GM23338 (cell line): ENCODE measurements around the gene XYLT1. TPM values are rescaled to one million over a fixed set of nuclear protein-coding genes. Genes with fewer than 3 reads are reported as not detected.

Source experiments
- ATAC-seq: fragments of 200-7000 bp; cut with Tn5 transposase; 3 replicates; pipeline ENCODE4 v1.9.1; 2020
- DNase-seq: peaks from one replicate; pipeline ENCODE4 v3.0.0-alpha.2; 2015; ENCODE audit warnings: low spot score
- H2AFZ ChIP-seq: fragments of 200-600 bp; sonication (generic); 2 replicates; pipeline ENCODE4 v1.8.0; 2016; ENCODE audit warnings: antibody characterized with exemption, mild to moderate bottlenecking, moderate library complexity
- H3F3A ChIP-seq: fragments of 200-600 bp; sonication (generic); replicated peaks from 2 replicates; pipeline ENCODE4 v1.8.0; 2017; ENCODE audit warnings: antibody characterized with exemption, mixed run types, low read depth
- H3K27ac ChIP-seq: fragments of 200-600 bp; sonication (generic); 2 replicates; pipeline ENCODE4 v1.6.1; 2016; ENCODE audit warnings: low read depth
- H3K27me3 ChIP-seq: fragments of 200-600 bp; sonication (generic); 2 replicates; pipeline ENCODE4 v1.8.0; 2016; ENCODE audit warnings: mild to moderate bottlenecking, mixed run types, moderate library complexity; ENCODE audit not compliant: insufficient read depth
- H3K36me3 ChIP-seq: fragments of 200-600 bp; sonication (generic); 2 replicates; pipeline ENCODE4 v1.8.0; 2016; ENCODE audit warnings: mild to moderate bottlenecking; ENCODE audit not compliant: insufficient read depth
- H3K4me1 ChIP-seq: fragments of 200-600 bp; sonication (generic); 2 replicates; pipeline ENCODE4 v1.8.0; 2016; ENCODE audit warnings: mild to moderate bottlenecking, moderate library complexity; ENCODE audit not compliant: insufficient read depth
- H3K4me2 ChIP-seq: fragments of 200-600 bp; sonication (generic); 2 replicates; pipeline ENCODE4 v1.7.1; 2017; ENCODE audit warnings: mixed run types
- H3K4me3 ChIP-seq: fragments of 200-600 bp; sonication (generic); 2 replicates; pipeline ENCODE4 v1.6.1; 2016; ENCODE audit warnings: mixed run types
- H3K79me2 ChIP-seq: fragments of 200-600 bp; sonication (generic); replicated peaks from 2 replicates; pipeline ENCODE4 v1.8.0; 2017; ENCODE audit warnings: mild to moderate bottlenecking; ENCODE audit not compliant: insufficient read depth
- H3K9me2 ChIP-seq: fragments of 200-600 bp; sonication (generic); 2 replicates; pipeline ENCODE4 v1.8.0; 2017; ENCODE audit not compliant: insufficient read depth
- H4K20me1 ChIP-seq: fragments of 200-600 bp; sonication (generic); replicated peaks from 2 replicates; pipeline ENCODE4 v1.8.0; 2017; ENCODE audit warnings: mild to moderate bottlenecking; ENCODE audit not compliant: insufficient read depth
- H3K27ac Mint-ChIP-seq: 2 replicates; pipeline ENCODE4 v1.8.0; 2020; ENCODE audit warnings: inconsistent platforms, mild to moderate bottlenecking, moderate library complexity, mixed read lengths
- H3K27me3 Mint-ChIP-seq: 3 replicates; pipeline ENCODE4 v1.8.0; 2022; ENCODE audit warnings: low read depth, mild to moderate bottlenecking, moderate library complexity, mixed read lengths, inconsistent platforms; ENCODE audit not compliant: insufficient read depth, poor library complexity
- H3K36me3 Mint-ChIP-seq: 3 replicates; pipeline ENCODE4 v1.8.0; 2021; ENCODE audit warnings: low read depth, mild to moderate bottlenecking, inconsistent platforms, moderate library complexity, mixed read lengths
- H3K4me1 Mint-ChIP-seq: 3 replicates; pipeline ENCODE4 v1.8.0; 2020; ENCODE audit warnings: mild to moderate bottlenecking, inconsistent platforms, mixed read lengths
- H3K4me3 Mint-ChIP-seq: 3 replicates; pipeline ENCODE4 v1.8.0; 2021; ENCODE audit warnings: moderate library complexity, mild to moderate bottlenecking, inconsistent platforms, mixed read lengths
- H3K9me3 Mint-ChIP-seq: 3 replicates; pipeline ENCODE4 v1.8.0; 2020; ENCODE audit warnings: moderate library complexity, mild to moderate bottlenecking, inconsistent platforms, mixed read lengths
- CREB1 ChIP-seq: fragments of 250-450 bp; sonication (Bioruptor Pico); IDR thresholded peaks from 2 replicates; pipeline ENCODE4 v1.5.0; 2020; ENCODE audit warnings: low read depth, mild to moderate bottlenecking, moderate library complexity
- CTCF ChIP-seq, 2 experiments: fragments of 200-600 bp in 1 of 2; sonication (generic) in 1 of 2; conservative IDR thresholded peaks; 2 replicates each; pipeline versions ENCODE4 v1.5.1 to v1.6.1; 2016 to 2017; ENCODE audit warnings: antibody characterized with exemption in 2 of 2, low read depth in 2 of 2, mild to moderate bottlenecking in 2 of 2, moderate library complexity in 1 of 2
- ETS1 ChIP-seq: IDR thresholded peaks from 2 replicates; pipeline ENCODE4 v1.6.1; 2016; ENCODE audit warnings: antibody characterized with exemption
- EZH2 ChIP-seq: fragments of 200-600 bp; sonication (generic); IDR thresholded peaks from one replicate; pipeline ENCODE4 v1.8.0; 2017; ENCODE audit warnings: antibody characterized with exemption, mild to moderate bottlenecking, low read depth; ENCODE audit not compliant: unreplicated experiment
- EZH2phosphoT487 ChIP-seq: fragments of 200-600 bp; sonication (generic); IDR thresholded peaks from one replicate; pipeline ENCODE4 v1.8.1; 2018; ENCODE audit warnings: antibody characterized with exemption; ENCODE audit not compliant: unreplicated experiment
- JUNB ChIP-seq: IDR thresholded peaks from one replicate; pipeline ENCODE4 v1.6.1; 2016; ENCODE audit warnings: antibody characterized with exemption; ENCODE audit not compliant: unreplicated experiment
- POLR2AphosphoS5 ChIP-seq: IDR thresholded peaks from 2 replicates; pipeline ENCODE4 v1.6.1; 2016; ENCODE audit warnings: antibody characterized with exemption, low read depth
- REST ChIP-seq: IDR thresholded peaks from one replicate; pipeline ENCODE4 v1.6.1; 2018; ENCODE audit warnings: antibody characterized with exemption; ENCODE audit not compliant: unreplicated experiment
- STAT1 ChIP-seq: IDR thresholded peaks from one replicate; pipeline ENCODE4 v1.6.1; 2016; ENCODE audit warnings: antibody characterized with exemption; ENCODE audit not compliant: unreplicated experiment
- ZNF114 ChIP-seq: fragments of 250-450 bp; sonication (Bioruptor Pico); IDR thresholded peaks from 2 replicates; pipeline ENCODE4 v1.5.0; 2020; ENCODE audit warnings: mild to moderate bottlenecking, moderate library complexity
- ZNF331 ChIP-seq: fragments of 250-450 bp; sonication (Bioruptor Pico); IDR thresholded peaks from 2 replicates; pipeline ENCODE4 v1.5.0; 2020; ENCODE audit warnings: low read depth, mild to moderate bottlenecking, moderate library complexity
- ZNF462 ChIP-seq: fragments of 250-450 bp; sonication (Bioruptor Pico); IDR thresholded peaks from 2 replicates; pipeline ENCODE4 v1.5.0; 2020; ENCODE audit warnings: mild to moderate bottlenecking, moderate library complexity
- polyA plus RNA-seq: library from polyadenylated mRNA; unstranded; fragments of >200 nt; fragmentation: Nextera tagmentation; extraction: Ambion mirVana; gene quantifications from 2 replicates; pipeline ENCODE4 v1.2.1, GENCODE V29; 2016
- total RNA-seq: library from RNA; depleted of rRNA; stranded (reverse); fragments of >200 nt; shearing (Covaris generic); gene quantifications from 2 replicates; pipeline ENCODE4 v1.2.3, GENCODE V29; 2014

The XYLT1 gene
- total and polyA plus RNA-seq, 2 experiments from 2014 or later, result 3.5 to 24.7 TPM

GRCh38 chr16:17295948-17296347 is 174.8 kb downstream of the XYLT1 start (continued):
- TF ChIP-seq POLR2AphosphoS5, result no peak
- TF ChIP-seq ZNF114 (CRISPR knock-in tag), result no peak

GRCh38 chr16:17294856-17295255 is 175.9 kb downstream of the XYLT1 start:
- DNase-seq (no peak), ATAC-seq (no peak)
- H3K4me2 ChIP-seq, result no peak overlapping the region
- H3K27me3 ChIP-seq, result no peaks in the 10 kb centered on the region
- Mint-ChIP-seq H3K36me3 (no peaks in the 10 kb centered on the region), H3K27ac (no peak overlapping the region), H3K9me3 (no peaks in the 10 kb centered on the region), H3K27me3 (peaks cover 3% of the 10 kb centered on the region), H3K4me1 (peaks cover 30% of the 10 kb centered on the region), H3K4me3 (no peak overlapping the region)
- no peaks in the 10 kb centered on the region for H3K36me3 ChIP-seq
- H3K9me2 ChIP-seq, result no peaks in the 10 kb centered on the region
- H3K79me2 ChIP-seq, result peaks cover 30% of the 10 kb centered on the region
- H4K20me1 ChIP-seq, result no peaks in the 10 kb centered on the region; the same call in 1 of the 2 replicates
- H3K4me3 ChIP-seq, result no peak overlapping the region
- no peak overlapping the region for H3K27ac ChIP-seq
- no peak overlapping the region for H2AFZ ChIP-seq
- H3F3A ChIP-seq, result no peaks in the 10 kb centered on the region
- H3K4me1 ChIP-seq, result peaks cover 13% of the 10 kb centered on the region
- TF ChIP-seq CREB1 (CRISPR knock-in tag) (no peak), ETS1 (no peak), POLR2AphosphoS5 (no peak), EZH2phosphoT487 (no peak), REST (no peak), ZNF331 (CRISPR knock-in tag) (no peak), ZNF462 (CRISPR knock-in tag) (no peak), JUNB (no peak), CTCF (conservative IDR thresholded peaks at IDR 0.05; ENCODE audit: low read depth in 2 of 2) (no peak), EZH2 (no peak), STAT1 (no peak), ZNF114 (CRISPR knock-in tag) (no peak)
